Activated CD4-positive, alpha-beta memory T cell treated with anti-CD3 and anti-CD28 coated beads, Interleukin-2, amount 10 ng/mL, durations not matched to agents 7 days and 5 days (primary cell): ENCODE data around the gene BORCS6. TPM values are rescaled to one million over a fixed set of nuclear protein-coding genes. Genes with fewer than 3 reads are reported as not detected.

Experiments
- CTCF ChIA-PET: fragments of 350-600 bp; sonication (Branson Sonifier 250); formaldehyde crosslinking; loops from one replicate; lab custom pipeline; 2021; ENCODE audit warnings: antibody characterized with exemption, inconsistent platforms; lab: Charles Lee
- POLR2A ChIA-PET: fragments of 350-600 bp; sonication (Branson Sonifier 250); formaldehyde crosslinking; loops from one replicate; lab custom pipeline; 2021; ENCODE audit warnings: antibody characterized with exemption; lab: Charles Lee
- DNase-seq: peaks from one replicate; pipeline ENCODE4 v3.0.0-alpha.2; 2020
- H3K27ac Mint-ChIP-seq: one replicate; pipeline ENCODE4 v1.8.0; 2021; ENCODE audit warnings: mild to moderate bottlenecking, mixed read lengths
- H3K27me3 Mint-ChIP-seq: one replicate; pipeline ENCODE4 v1.8.0; 2021; ENCODE audit warnings: mixed read lengths
- H3K36me3 Mint-ChIP-seq: one replicate; pipeline ENCODE4 v1.8.0; 2021; ENCODE audit warnings: low read depth, mixed read lengths
- H3K4me1 Mint-ChIP-seq: one replicate; pipeline ENCODE4 v1.8.0; 2021; ENCODE audit warnings: mixed read lengths
- H3K4me3 Mint-ChIP-seq: one replicate; pipeline ENCODE4 v1.8.0; 2021; ENCODE audit warnings: mild to moderate bottlenecking, mixed read lengths
- H3K9me3 Mint-ChIP-seq: one replicate; pipeline ENCODE4 v1.8.0; 2021; ENCODE audit warnings: mixed read lengths
- total RNA-seq, 2 experiments: library from RNA; stranded (reverse); gene quantifications; one replicate each; pipeline ENCODE4 v1.2.3, GENCODE V29; 2021

The BORCS6 gene
- total RNA-seq = 10 to 100 TPM; 16.3 to 17.0 TPM

DNA sequence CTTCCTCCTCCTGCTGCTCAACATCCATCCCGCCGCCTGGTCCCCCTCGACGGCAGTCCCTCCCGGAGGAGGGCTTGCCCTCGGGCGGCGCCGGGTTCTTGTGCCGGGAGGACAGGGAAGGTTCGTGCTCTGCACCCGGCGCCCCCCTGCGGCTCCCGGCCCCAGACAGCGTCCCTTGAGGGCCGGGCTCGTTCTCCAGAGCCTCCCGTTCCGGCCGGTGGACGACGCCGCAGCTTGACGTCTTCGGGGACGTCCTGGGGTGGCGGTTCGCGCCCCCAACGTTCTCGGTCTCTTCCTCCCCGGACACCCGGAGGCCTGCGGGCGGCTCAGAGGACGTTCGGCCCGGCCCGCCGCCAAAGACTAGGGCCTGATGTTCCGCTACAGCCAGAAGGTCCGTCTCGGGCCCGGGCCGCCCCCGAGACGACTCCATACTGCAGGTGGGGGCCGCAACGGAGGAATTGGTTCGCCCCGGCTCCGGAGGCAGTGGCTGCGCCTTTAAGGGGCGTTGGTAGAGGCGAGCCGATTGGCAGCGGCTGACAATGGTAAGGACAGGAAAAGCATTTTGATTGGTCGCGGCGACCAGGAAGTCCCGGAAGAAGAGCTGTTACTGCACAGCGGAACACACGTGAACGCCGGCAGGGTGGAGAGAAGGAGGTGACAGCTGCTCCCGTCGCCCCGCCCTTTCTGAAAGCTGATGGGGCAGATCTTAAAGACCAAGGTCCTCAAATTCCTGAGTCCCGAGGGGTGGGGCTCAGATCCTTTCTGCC, at the start of gene BORCS6:
Gene BORCS6 (minus strand): TSS at position 470 of the 767 bp plus-strand sequence. CDS start 40 bp downstream, at position 430.
- Mint-ChIP-seq H3K27ac (no peak within 1 kb of the TSS), H3K27me3 (no peaks in the 10 kb centered on the region), H3K9me3 (no peaks in the 10 kb centered on the region), H3K36me3 (no peaks in the 10 kb centered on the region), H3K4me1 (peaks cover 13% of the 10 kb centered on the region), H3K4me3 (no peak within 1 kb of the TSS)
- DNase-seq = peak; percentile 97
- ChIA-PET CTCF (interaction anchor here (0.6 to 5.5 kb wide), 16 partner anchors 9 to 186 kb away, joined by 3 to 52 read pairs (median 5); partner anchors contain the start of genes AURKB, CTC1, KRABD2 and PFAS), POLR2A (interaction anchor here (0.7 to 21.0 kb wide), 13 partner anchors 11 to 194 kb away, joined by 3 to 612 read pairs (median 14); partner anchors contain the start of genes ALOXE3, AURKB, CTC1 and PFAS)

DNA sequence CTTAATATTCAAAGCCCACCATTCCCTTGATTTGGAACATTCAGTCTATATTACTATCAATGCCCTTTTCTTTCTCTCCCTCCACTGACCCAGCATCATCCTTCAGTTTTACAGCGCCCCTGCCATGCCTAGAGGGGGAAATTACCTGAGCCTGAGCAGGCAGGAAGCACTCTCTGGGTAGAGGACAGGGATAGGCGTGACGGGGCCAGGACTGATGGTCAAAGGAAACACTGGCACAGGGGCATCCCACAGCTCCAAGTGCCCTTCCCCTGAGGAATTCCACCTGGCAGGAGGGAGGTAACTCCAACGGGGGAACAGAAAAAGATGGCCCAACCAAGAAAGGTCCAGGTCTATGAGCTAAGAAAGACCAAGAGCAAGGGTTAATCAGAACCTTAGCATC, 47.9 kb upstream of the BORCS6 start:
- Mint-ChIP-seq H3K9me3 (no peaks in the 10 kb centered on the region), H3K27me3 (no peaks in the 10 kb centered on the region), H3K4me3 (no peak overlapping the region), H3K4me1 (peaks cover 15% of the 10 kb centered on the region), H3K27ac (no peak overlapping the region), H3K36me3 (peaks cover 62% of the 10 kb centered on the region)
- DNase-seq = no peak
- ChIA-PET POLR2A (interaction anchor here (1.0 to 2.4 kb wide), 5 partner anchors 10 to 65 kb away, joined by 3 to 22 read pairs (median 3); partner anchors contain the start of genes CTC1 and PFAS), CTCF (interaction anchor here (0.6 to 2.7 kb wide), 4 partner anchors 8 to 710 kb away, joined by 3 to 8 read pairs (median 4); no protein-coding TSS in a partner anchor)

DNA sequence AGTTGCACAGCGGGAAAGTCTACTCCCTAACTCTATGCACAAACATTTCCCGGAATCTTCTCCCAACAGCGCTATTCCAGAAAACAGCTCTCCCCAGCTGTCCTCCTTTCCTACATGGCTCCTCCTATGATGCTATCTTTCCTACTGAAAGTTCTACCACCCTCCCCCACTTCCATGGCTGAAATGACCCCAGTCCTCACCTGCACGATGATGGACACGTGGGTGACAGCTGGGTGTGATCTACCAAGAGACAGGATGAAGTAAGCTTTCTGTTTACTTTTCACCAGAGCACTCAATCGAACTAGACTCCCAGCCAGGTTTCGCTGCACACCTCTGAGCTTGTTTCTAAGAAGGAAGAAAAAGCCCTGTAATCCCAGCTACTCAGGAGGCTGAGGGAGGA, 47.2 kb upstream of the BORCS6 start:
- ChIA-PET POLR2A (interaction anchor here (1.0 to 2.4 kb wide), 6 partner anchors 10 to 64 kb away, joined by 3 to 22 read pairs (median 3); partner anchors contain the start of genes AURKB, CTC1 and PFAS), CTCF (interaction anchor here (0.6 to 2.7 kb wide), 3 partner anchors 9 to 710 kb away, joined by 3 to 8 read pairs (median 3); no protein-coding TSS in a partner anchor)
- H3K4me1 Mint-ChIP-seq = peaks cover 11% of the 10 kb centered on the region
- H3K36me3 Mint-ChIP-seq = peaks cover 64% of the 10 kb centered on the region
- no peaks in the 10 kb centered on the region for H3K27me3 Mint-ChIP-seq
- H3K9me3 Mint-ChIP-seq = no peaks in the 10 kb centered on the region
- no peak overlapping the region for H3K27ac Mint-ChIP-seq
- no peak overlapping the region for H3K4me3 Mint-ChIP-seq
- DNase-seq = no peak

DNA sequence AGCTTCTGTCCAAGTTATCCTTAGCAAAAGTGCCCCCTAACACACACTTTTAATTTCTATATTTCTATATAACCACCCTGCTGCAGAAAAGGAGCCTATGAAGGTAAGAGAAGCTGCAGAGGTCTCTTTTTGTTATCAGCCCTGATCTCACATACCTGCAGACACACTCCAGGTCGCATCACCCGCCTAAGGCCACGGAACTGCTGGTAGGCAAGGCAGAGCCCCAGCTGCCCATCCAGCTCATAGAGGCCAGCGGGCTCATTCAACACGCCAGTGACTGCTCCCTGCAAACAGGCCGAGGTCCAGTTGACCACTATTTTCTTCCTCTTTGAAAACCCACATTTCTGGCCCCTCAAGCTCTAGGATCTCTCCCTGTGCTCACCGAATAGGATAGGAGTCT, 45.7 kb upstream of the BORCS6 start:
- Mint-ChIP-seq H3K36me3 (peaks cover 75% of the 10 kb centered on the region), H3K4me1 (peaks cover 11% of the 10 kb centered on the region)
- POLR2A ChIA-PET = interaction anchor here (1.0 to 2.0 kb wide), 6 partner anchors 8 to 62 kb away, joined by 3 to 12 read pairs (median 6); partner anchors contain the start of genes AURKB and CTC1

DNA sequence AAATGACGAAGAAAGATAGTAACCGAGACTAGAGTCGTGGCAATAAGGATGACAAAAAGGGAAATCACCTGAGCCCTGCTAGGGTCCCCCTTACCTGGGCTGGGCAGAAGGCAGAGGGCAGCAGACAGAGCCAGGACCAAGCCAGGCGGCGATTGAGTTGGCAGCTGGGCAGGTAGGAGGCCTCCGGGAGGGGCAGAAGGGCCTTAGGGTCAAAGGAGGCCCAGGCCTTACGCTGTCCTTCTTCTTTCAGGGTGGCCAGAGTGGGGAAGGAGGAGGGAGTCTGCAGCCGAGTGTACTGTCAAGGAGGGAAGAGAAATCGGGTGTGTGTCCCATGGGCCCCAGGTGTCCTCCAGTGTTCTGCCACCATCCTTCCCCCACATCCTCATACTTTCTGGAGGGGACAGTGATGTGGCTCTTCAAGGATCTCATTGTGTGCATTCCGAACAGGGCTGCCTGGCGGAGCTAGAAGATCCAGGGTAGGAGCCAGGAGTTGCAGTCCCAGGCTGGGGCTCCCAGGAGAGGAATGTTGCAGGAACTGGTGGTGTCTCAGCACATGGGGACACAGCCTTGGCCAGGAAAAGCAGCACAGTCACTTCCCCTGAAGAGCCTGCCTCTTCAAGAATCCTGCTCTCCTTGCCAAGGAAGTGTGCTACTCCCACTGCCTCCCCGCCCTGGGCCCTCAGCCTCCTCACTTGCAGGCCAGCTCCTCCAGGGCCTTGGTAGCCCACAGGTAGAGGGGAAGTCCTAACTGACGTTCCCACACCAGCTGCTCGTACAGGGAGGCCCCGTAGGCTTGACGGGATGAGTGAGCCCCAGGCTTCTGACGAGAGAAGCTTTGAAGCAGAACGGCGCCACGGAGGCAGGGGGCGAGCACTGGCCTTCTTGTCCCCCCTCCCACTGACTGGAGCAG, 44.6 kb upstream of the BORCS6 start:
- no peak overlapping the region for H3K27ac Mint-ChIP-seq
- H3K36me3 Mint-ChIP-seq = peaks cover 82% of the 10 kb centered on the region
- no peak overlapping the region for H3K4me3 Mint-ChIP-seq
- no peaks in the 10 kb centered on the region for H3K9me3 Mint-ChIP-seq
- H3K4me1 Mint-ChIP-seq = peaks cover 7% of the 10 kb centered on the region
- no peaks in the 10 kb centered on the region for H3K27me3 Mint-ChIP-seq
- ChIA-PET CTCF (interaction anchor here (1.5 kb wide), 1 partner anchor 9 kb away, joined by 4 read pairs; no protein-coding TSS in a partner anchor), POLR2A (interaction anchor here (1.0 to 2.0 kb wide), 5 partner anchors 9 to 61 kb away, joined by 3 to 12 read pairs (median 8); partner anchors contain the start of gene CTC1)
- no peak for DNase-seq

More for the DNA sequence above, 45.7 kb upstream of the BORCS6 start:
- Mint-ChIP-seq H3K27ac (no peak overlapping the region), H3K9me3 (no peaks in the 10 kb centered on the region), H3K4me3 (no peak overlapping the region), H3K27me3 (no peaks in the 10 kb centered on the region)
- DNase-seq = no peak
- CTCF ChIA-PET = interaction anchor here (1.5 kb wide), 1 partner anchor 8 kb away, joined by 4 read pairs; no protein-coding TSS in a partner anchor

DNA sequence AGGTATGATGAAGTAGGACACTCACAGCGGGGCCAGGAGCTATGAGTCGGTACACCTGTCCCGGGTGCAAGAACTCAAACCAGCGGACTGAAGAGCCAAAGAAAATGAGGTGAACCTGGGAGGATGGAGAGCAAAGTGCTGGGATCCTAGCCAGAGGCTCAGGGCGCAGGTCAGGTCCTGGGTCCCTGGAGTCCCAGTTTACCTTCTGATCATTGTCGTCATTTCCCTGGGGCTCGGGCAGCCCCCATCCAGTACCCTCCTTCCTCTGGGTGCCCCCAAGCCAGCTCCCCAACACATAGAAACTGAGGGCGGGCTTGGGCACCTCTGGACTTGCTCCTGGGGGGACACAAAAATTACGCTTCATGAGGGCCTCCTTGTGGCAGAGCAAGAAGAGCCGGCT, 41.7 kb upstream of the BORCS6 start:
- peaks cover 86% of the 10 kb centered on the region for H3K36me3 Mint-ChIP-seq
- no peak for DNase-seq
- peaks cover 11% of the 10 kb centered on the region for H3K4me1 Mint-ChIP-seq
- H3K27me3 Mint-ChIP-seq = no peaks in the 10 kb centered on the region
- H3K9me3 Mint-ChIP-seq = no peaks in the 10 kb centered on the region
- no peak overlapping the region for H3K4me3 Mint-ChIP-seq
- H3K27ac Mint-ChIP-seq = no peak overlapping the region
- CTCF ChIA-PET = no interaction called here
- POLR2A ChIA-PET = interaction anchor here (1.4 to 1.9 kb wide), 2 partner anchors 11 to 16 kb away, joined by 4 read pairs; partner anchors contain the start of gene CTC1

DNA sequence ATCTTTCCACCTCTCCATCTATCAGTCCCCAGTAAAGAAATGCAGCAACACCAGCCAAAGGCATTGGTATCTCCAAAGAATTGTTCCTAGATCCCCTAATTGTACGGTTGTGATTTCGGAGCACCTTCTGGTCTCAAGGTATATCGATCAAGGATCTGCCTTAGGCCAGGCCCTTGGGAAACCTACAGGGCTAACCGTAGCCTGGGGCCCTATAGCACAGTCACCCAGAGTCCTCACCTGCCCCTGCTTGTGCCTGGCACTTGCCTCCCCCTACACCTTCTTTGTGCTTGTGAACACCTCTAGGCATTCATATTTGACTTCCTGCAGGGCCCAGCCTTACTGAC, 37.2 kb upstream of the BORCS6 start:
- Mint-ChIP-seq H3K27ac (peak overlapping the region; percentile 80), H3K27me3 (no peaks in the 10 kb centered on the region), H3K9me3 (no peaks in the 10 kb centered on the region), H3K4me3 (peak overlapping the region; percentile 25), H3K4me1 (peaks cover 45% of the 10 kb centered on the region), H3K36me3 (peaks cover 65% of the 10 kb centered on the region)
- no peak for DNase-seq
- POLR2A ChIA-PET = interaction anchor here (1.0 to 25.1 kb wide), 11 partner anchors 9 to 118 kb away, joined by 3 to 612 read pairs (median 14); partner anchors contain the start of genes AURKB, BORCS6, CTC1 and PFAS
- CTCF ChIA-PET = interaction anchor here (0.6 to 1.8 kb wide), 3 partner anchors 20 to 500 kb away, joined by 3 to 9 read pairs (median 4); partner anchors contain the start of gene CTC1

DNA sequence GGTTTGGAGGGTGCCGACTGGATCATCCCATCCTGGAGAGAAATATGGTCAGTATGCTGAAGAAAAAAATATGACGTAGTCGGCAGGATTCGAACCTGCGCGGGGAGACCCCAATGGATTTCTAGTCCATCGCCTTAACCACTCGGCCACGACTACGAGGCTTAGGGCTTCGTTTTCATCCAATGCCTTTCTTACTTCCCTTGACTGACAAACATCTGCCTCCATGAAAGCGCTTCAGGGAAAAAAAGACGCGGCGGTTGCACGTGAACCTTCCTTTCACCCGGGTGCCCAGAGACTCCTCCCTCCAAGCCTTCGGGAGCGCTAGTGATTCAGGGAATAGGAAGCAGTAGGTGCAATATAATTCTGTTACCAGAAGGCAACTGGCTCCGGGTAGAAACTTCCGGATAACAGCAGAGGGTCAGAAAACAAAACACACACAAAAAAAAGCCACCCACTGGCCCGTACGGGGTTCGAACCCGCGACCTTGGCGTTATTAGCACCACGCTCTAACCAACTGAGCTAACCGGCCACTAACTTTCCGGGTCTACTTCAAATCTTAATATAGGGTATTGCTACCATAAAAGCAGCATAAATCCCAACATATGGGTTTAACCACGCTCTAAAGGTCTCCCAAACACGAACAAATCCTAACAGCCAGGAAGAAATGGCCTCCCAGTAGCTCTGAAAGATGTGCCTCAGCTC, 36.7 kb upstream of the BORCS6 start:
- peak overlapping the region; percentile 25 for H3K4me3 Mint-ChIP-seq
- peaks cover 63% of the 10 kb centered on the region for H3K36me3 Mint-ChIP-seq
- ChIA-PET CTCF (interaction anchor here (0.6 to 1.9 kb wide), 10 partner anchors 17 to 520 kb away, joined by 3 to 9 read pairs (median 4); partner anchors contain the start of genes CTC1, PFAS and SLC25A35), POLR2A (interaction anchor here (1.0 to 25.1 kb wide), 15 partner anchors 9 to 118 kb away, joined by 3 to 612 read pairs (median 5); partner anchors contain the start of genes AURKB, BORCS6, CTC1 and PFAS)
- H3K4me1 Mint-ChIP-seq = peaks cover 47% of the 10 kb centered on the region
- H3K27me3 Mint-ChIP-seq = no peaks in the 10 kb centered on the region
- H3K27ac Mint-ChIP-seq = peak overlapping the region; percentile 80
- DNase-seq = peak; percentile 26
- H3K9me3 Mint-ChIP-seq = no peaks in the 10 kb centered on the region

DNA sequence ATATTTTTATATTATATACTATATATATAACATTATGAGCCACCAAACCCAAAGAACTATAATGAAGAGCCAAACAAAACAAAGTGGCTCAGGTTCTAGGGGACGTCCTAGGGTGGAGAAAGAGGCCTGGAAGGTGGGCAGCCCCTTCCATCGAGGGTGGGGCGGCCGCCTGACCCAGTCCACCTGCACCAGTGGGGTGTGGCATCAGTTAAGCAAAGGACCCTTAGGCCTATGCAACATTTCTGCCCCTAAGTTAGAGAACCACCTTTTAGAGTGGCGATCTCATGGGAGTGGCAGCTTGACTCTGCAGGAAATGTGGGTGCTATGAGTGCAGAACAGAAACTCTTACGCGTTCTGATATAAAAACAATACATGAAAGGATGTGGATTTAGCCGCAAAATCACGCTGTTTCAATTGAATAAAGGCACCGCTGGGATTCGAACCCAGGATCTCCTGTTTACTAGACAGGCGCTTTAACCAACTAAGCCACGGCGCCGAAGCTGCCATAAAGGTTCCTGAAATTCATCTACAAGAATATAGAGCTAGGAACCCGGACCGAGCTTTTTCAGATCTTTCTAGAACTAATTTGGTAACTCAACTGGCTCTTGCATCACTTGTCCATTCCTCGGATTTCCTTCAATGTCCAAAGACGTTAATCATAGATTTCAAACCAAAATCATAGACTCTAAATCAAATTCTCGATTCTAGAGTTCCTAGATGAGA, 36.0 kb upstream of the BORCS6 start:
- peak; percentile 77 for DNase-seq
- H3K36me3 Mint-ChIP-seq = peaks cover 60% of the 10 kb centered on the region
- peaks cover 51% of the 10 kb centered on the region for H3K4me1 Mint-ChIP-seq
- CTCF ChIA-PET = interaction anchor here (0.9 to 1.9 kb wide), 9 partner anchors 18 to 520 kb away, joined by 3 to 9 read pairs (median 4); partner anchors contain the start of genes CTC1, PFAS and SLC25A35
- POLR2A ChIA-PET = interaction anchor here (1.2 to 25.1 kb wide), 15 partner anchors 9 to 158 kb away, joined by 3 to 612 read pairs (median 7); partner anchors contain the start of genes AURKB, BORCS6, CTC1 and PFAS
- peak overlapping the region; percentile 80 for H3K27ac Mint-ChIP-seq
- H3K9me3 Mint-ChIP-seq = no peaks in the 10 kb centered on the region
- H3K27me3 Mint-ChIP-seq = peaks cover 2% of the 10 kb centered on the region
- H3K4me3 Mint-ChIP-seq = peak overlapping the region; percentile 20

DNA sequence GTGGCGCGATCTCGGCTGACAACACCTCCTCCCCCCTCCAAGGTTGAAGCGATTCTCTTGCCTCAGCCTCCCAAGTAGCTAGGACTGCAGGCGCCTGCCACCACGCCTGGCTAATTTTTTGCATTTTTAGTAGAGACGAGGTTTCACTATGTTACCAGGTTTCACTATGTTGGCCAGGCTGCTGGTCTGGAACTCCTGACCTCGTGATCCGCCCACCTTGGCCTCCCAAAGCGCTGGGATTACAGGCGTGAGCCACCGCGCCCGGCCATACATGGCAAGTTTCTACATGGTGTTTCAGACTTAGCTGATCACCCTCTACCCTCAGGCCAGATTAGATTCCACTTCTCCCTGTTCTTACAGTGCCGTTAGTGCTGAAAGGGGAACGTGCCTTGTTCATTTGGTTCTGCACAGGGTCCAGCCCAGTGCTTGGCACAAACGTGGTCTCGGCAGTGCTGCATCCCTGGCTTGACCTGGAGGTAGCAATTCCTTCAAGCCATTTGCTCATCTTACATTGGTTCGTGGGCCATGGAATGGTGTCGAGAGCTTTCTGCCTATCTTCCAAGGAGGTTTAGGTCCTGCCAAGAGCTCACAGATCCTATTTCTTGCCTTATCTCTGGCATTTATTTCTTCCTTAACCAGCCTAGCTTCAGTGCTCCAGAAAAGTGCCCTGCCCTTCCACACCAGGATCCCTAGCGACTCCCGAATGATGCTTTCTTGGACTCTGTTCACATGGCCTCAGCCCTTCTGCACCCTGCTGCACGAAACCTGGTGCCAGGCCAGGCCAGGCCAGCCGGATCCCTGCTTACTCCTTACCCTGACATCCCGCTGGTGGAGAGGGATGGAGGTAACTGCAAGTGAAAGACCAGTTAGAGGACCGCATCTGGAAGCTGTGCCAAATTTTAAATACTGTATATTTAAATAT, 35.2 kb upstream of the BORCS6 start:
- Mint-ChIP-seq H3K27me3 (peaks cover 2% of the 10 kb centered on the region), H3K4me3 (peak overlapping the region; percentile 57), H3K27ac (peak overlapping the region; percentile 71), H3K9me3 (no peaks in the 10 kb centered on the region), H3K4me1 (peaks cover 57% of the 10 kb centered on the region), H3K36me3 (peaks cover 56% of the 10 kb centered on the region)
- DNase-seq = no peak
- ChIA-PET POLR2A (interaction anchor here (1.0 to 25.1 kb wide), 17 partner anchors 9 to 158 kb away, joined by 4 to 612 read pairs (median 7); partner anchors contain the start of genes AURKB, BORCS6, CTC1 and PFAS), CTCF (interaction anchor here (0.6 to 2.3 kb wide), 9 partner anchors 16 to 106 kb away, joined by 3 to 9 read pairs (median 5); partner anchors contain the start of genes CTC1, PFAS and SLC25A35)
